Psoas muscle (tissue), 8 donors: ENCODE data around the gene SCYGR7. TPM values are rescaled to one million over a fixed set of nuclear protein-coding genes. Genes with fewer than 3 reads are reported as not detected.

Experiments
- ATAC-seq, 4 donors: fragments of 200-7000 bp; cut with Tn5 transposase; one replicate each; pipeline ENCODE4 v1.9.1; 2020; ENCODE audit warnings: moderate library complexity in 3 of 4, mild to moderate bottlenecking in 2 of 4
- DNase-seq, 2 donors: peaks; one replicate each; pipeline ENCODE4 v3.0.0-alpha.2; 2020
- H3K27ac ChIP-seq: fragments of 200-600 bp; one replicate; pipeline ENCODE4 v1.8.0; 2022
- H3K27me3 ChIP-seq, 3 donors: fragments of 200-600 bp in 1 of 3; one replicate each; pipeline versions ENCODE4 v1.6.1 to v1.8.0; 2013 to 2022; ENCODE audit warnings: low read length in 2 of 3, mild to moderate bottlenecking in 2 of 3, moderate library complexity in 1 of 3; ENCODE audit not compliant: insufficient read depth in 3 of 3
- H3K36me3 ChIP-seq, 2 donors: fragments of 200-600 bp in 1 of 2; one replicate each; pipeline versions ENCODE4 v1.6.1 to v1.8.0; 2013 to 2022; ENCODE audit warnings: low read depth in 1 of 2, mild to moderate bottlenecking in 1 of 2, moderate library complexity in 1 of 2; ENCODE audit not compliant: insufficient read depth in 1 of 2
- H3K4me1 ChIP-seq: fragments of 200-600 bp; one replicate; pipeline ENCODE4 v1.8.0; 2022
- H3K4me3 ChIP-seq: fragments of 200-600 bp; one replicate; pipeline ENCODE4 v1.8.0; 2022; ENCODE audit warnings: mild to moderate bottlenecking
- H3K9me3 ChIP-seq: fragments of 200-600 bp; one replicate; pipeline ENCODE4 v1.8.0; 2022
- CTCF ChIP-seq: fragments of 200-600 bp; IDR thresholded peaks from one replicate; pipeline ENCODE4 v1.8.0; 2022; ENCODE audit warnings: antibody characterized with exemption
- WGBS, 3 donors: extraction: QIAGEN DNeasy Blood & Tissue Kit; methylation state at CpG; one replicate each; pipeline versions ENCODE4 v1.1.6 to v1.1.7; 2013; 5-methylcytosine and 5-hydroxymethylcytosine counted together
- intact Hi-C, 2 donors: fragments of 100-400 bp; cut with DNase I; formaldehyde crosslinking; loops; one replicate each; pipeline versions ENCODE4 v1.11.0 to v1.14.2; 2022
- polyA plus RNA-seq, 3 donors: library from polyadenylated mRNA; stranded (reverse); fragments of 200-250 nt; gene quantifications; one replicate each; pipeline ENCODE4 v1.2.3, GENCODE V29; 2013
- total RNA-seq, 4 donors: library from RNA; stranded (reverse); fragmentation: NEBNext Ultra II Directional in 2 of 4; extraction: Animal tissue kit (Norgen Biotek cat#: 25700) in 2 of 4; gene quantifications; one replicate each; pipeline versions ENCODE4 v1.2.1 to v1.2.4, GENCODE V29; 2021 to 2023
- donor health status: healthy with polysubstance abuse.
- donor health status: DM: no; HTN: no; CAD: no; lungs with moderate emphysema.
- donor health status: Bipolar disorder and iron deficiency.
- donor health status: healthy.
- donor health status: DM: yes; HTN: yes; CAD: no.
- donor health status: DM: no; HTN: no; CAD: no.
- donor health status: DM: no; HTN: no; CAD: no.
- donor health status: DM: yes; HTN: yes; CAD: no.

The SCYGR7 gene
- total and polyA plus RNA-seq, 7 donors = not detected

GRCh38 chr2:227765788-227766372, 37.7 kb downstream of the SCYGR7 start:
- H3K36me3 ChIP-seq = no peaks in the 10 kb centered on the region
- intact Hi-C loops = loop anchor here (2.0 to 10.0 kb wide), 4 partner anchors 109 to 361 kb away; partner anchors contain the start of gene AGFG1 (in 2 of the 2)
- DNase-seq (no peak), ATAC-seq (peak in 1 of 4 donors; percentile 12)
- 39 to 52% (median 49%) methylated on average over 4 of the region's 4 CpGs for WGBS, 3 donors
- H3K9me3 ChIP-seq = no peaks in the 10 kb centered on the region
- no peaks in the 10 kb centered on the region for H3K27me3 ChIP-seq
- no peak overlapping the region for H3K27ac ChIP-seq
- H3K4me3 ChIP-seq = no peak overlapping the region
- H3K4me1 ChIP-seq = no peaks in the 10 kb centered on the region
- TF ChIP-seq CTCF = no peak

DNA sequence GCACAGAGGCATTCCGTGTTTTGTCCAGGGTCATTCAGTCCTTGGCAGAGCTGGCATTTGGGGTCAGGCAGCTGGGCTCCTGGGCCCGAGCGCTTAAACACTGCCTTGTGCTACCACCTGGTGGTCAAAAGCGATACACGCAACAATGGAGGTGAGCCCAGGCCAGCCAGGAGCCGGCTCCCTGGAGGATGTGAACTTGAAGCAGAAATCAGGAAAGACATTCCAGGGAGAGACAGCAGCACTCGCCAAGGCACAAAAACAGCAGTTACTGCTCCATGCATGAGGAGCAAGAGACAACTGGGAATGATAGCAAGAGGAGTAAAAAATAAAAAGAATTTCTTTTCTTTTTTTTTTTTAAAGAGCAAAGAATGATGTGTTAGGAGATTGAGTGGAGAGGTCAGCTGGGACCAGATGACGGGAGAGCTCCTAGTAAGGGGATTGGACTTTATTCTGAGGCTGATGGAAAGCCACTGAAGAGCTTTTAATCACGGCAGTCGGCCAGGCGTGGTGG, 38.3 kb downstream of the SCYGR7 start:
- ATAC-seq (peak; percentile 83 to 96 (median 92)), DNase-seq (peak; percentile 70 to 80)
- no peak overlapping the region for H3K27ac ChIP-seq
- intact Hi-C loops = loop anchor here (2.0 to 10.0 kb wide), 4 partner anchors 109 to 362 kb away; partner anchors contain the start of gene AGFG1 (in 2 of the 2)
- no peaks in the 10 kb centered on the region for H3K9me3 ChIP-seq
- H3K4me3 ChIP-seq = no peak overlapping the region
- H3K27me3 ChIP-seq = no peaks in the 10 kb centered on the region
- WGBS, 3 donors = 16 to 21% (median 19%) methylated on average over 11 of the region's 11 CpGs
- TF ChIP-seq CTCF = peak; percentile 83
- no peaks in the 10 kb centered on the region for H3K4me1 ChIP-seq
- H3K36me3 ChIP-seq = no peaks in the 10 kb centered on the region

DNA sequence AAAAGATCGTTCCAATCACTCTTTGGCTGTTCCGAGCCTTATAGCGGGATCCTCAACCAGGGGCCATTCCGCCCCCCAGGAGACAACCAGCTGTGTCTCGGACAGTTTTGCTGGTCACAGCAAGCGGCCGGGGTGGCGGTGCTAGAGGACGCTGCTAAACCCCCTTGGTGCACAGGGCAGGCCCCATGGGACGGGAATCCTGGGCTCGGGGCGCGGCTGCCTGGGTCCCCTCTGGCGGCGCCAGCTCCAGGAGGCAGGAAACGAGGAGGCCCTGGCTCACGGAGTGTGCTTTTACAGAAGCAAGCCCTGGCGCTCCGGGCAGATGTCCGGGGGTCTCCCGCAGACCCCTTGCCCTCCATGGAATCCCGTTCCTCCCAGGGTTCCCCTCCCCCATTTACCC, 39.7 kb downstream of the SCYGR7 start:
- Histone ChIP-seq H3K27me3 (no peaks in the 10 kb centered on the region), H3K36me3 (no peaks in the 10 kb centered on the region), H3K4me1 (no peaks in the 10 kb centered on the region), H3K9me3 (no peaks in the 10 kb centered on the region), H3K27ac (no peak overlapping the region), H3K4me3 (no peak overlapping the region)
- 93 to 95% (median 93%) methylated on average over 21 to 22 of the region's 22 CpGs for WGBS, 3 donors
- intact Hi-C loops = loop anchor here (2.0 to 10.0 kb wide), 4 partner anchors 111 to 363 kb away; partner anchors contain the start of gene AGFG1 (in 2 of the 2)
- DNase-seq (no peak), ATAC-seq (no peak)
- TF ChIP-seq CTCF = no peak

- intact Hi-C loops = no loop called here
- Histone ChIP-seq H3K9me3 (no peaks in the 10 kb centered on the region), H3K36me3 (no peaks in the 10 kb centered on the region), H3K4me1 (no peaks in the 10 kb centered on the region), H3K27ac (no peak overlapping the region), H3K27me3 (no peaks in the 10 kb centered on the region), H3K4me3 (no peak overlapping the region)
- no peak for TF ChIP-seq CTCF
- ATAC-seq = no peak
- no peak for DNase-seq
- WGBS, 3 donors = 56 to 70% (median 68%) methylated on average over 5 of the region's 5 CpGs
Measured at GRCh38 chr2:227772197-227772661, 44.1 kb downstream of the SCYGR7 start.
